ENCODE data around the gene DPEP2. TPM values are rescaled to one million over a fixed set of nuclear protein-coding genes. Genes with fewer than 3 reads are reported as not detected.
"Not testable (repeated sequence)": the region's sequence is repeated elsewhere in the genome, so short reads cannot be mapped to it uniquely, and the experiment has no call there.

DPEP2 gene
- total RNA-seq, 4 donors from 2014 or later = 0.22 to 2.5 (median 2.1) TPM

DNA sequence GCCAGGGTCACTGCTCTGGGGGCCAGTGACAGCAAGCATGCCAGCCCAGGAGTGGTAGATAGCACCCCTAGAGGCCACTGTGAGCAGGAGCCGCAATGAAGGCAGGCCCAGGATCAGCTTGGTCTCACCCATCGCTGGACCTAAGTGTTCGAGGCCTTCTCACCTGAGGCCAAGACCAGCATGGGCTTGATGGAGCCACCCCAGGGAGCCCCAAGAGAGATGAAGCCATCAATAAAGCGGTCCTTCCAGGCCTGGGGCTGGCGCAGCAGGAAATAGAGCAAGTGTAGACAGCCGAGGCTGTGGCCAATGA, 57.1 kb downstream of the DPEP2 start:
- 78% methylated on average over 4 of the region's 6 CpGs; no CpG with 5 or more reads in 1 of the 2 donors for WGBS, 2 donors
- intact Hi-C loops (cut with DNase I) = no loop called here
- H3K4me3 ChIP-seq (replicated peaks in 1 of 3) = no peak overlapping the region
- no peaks in the 10 kb centered on the region for H3K27me3 ChIP-seq
- DNase-seq = peak in 1 of 2 donors; percentile 35
- H3K9me3 ChIP-seq = no peaks in the 10 kb centered on the region
- peaks cover 0 to 13% of the 10 kb centered on the region in 2 donors for H3K4me1 ChIP-seq
- TF ChIP-seq, protein P1, sequence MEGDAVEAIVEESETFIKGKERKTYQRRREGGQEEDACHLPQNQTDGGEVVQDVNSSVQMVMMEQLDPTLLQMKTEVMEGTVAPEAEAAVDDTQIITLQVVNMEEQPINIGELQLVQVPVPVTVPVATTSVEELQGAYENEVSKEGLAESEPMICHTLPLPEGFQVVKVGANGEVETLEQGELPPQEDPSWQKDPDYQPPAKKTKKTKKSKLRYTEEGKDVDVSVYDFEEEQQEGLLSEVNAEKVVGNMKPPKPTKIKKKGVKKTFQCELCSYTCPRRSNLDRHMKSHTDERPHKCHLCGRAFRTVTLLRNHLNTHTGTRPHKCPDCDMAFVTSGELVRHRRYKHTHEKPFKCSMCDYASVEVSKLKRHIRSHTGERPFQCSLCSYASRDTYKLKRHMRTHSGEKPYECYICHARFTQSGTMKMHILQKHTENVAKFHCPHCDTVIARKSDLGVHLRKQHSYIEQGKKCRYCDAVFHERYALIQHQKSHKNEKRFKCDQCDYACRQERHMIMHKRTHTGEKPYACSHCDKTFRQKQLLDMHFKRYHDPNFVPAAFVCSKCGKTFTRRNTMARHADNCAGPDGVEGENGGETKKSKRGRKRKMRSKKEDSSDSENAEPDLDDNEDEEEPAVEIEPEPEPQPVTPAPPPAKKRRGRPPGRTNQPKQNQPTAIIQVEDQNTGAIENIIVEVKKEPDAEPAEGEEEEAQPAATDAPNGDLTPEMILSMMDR (IDR thresholded peaks at IDR 0.05) = peak in 5 of 6 experiments; percentile 33 to 58 (median 47)
- TF ChIP-seq POLR2A (IDR thresholded peaks at IDR 0.05) = no peak
- H3K27ac ChIP-seq = peak overlapping the region in 1 of 3 donors; percentile 12
- H3K36me3 ChIP-seq = peaks cover 30 to 31% of the 10 kb centered on the region in 2 donors

DNA sequence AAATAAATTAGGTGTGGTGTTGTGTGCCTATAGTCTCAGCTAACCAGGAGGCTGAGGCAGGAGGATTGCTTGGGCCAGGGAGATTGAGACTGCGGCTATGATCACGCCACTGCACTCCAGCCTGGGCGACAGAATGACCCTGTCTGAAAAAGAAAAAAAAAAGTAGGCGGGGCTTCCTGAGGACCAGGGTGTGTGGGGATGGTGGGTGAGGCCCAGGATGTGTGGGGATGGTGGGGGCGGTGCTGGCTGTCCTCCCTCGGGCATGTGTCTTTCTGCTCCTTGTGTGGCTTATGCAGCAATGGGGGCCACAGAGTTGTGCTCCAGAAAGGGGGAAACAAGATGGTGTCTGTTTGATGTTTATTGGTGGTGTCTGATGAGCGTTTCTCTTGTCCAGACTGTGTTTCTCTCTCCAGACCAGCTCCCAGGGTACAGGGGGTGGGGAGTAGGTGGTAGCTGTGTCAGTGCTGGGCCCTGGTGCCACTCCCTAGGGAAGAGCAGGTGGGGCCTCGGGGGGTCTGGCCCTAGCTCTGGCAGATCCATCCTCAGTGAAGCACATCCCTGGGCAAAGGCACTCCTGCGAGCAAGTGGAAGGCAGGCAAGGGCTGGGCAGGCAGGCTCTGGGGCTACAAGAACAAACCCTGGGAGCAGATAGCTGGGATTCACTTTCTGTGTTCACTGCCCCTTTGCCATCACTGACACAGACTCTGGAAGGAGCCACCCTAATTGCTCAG, 57.6 kb downstream of the DPEP2 start:
- Histone ChIP-seq H3K27me3 (no peaks in the 10 kb centered on the region), H3K9me3 (no peaks in the 10 kb centered on the region), H3K4me3 (replicated peaks in 1 of 3) (no peak overlapping the region), H3K27ac (peak overlapping the region in 1 of 3 donors; percentile 12), H3K36me3 (peaks cover 24 to 26% of the 10 kb centered on the region in 2 donors), H3K4me1 (peaks cover 0 to 17% of the 10 kb centered on the region in 2 donors)
- 81 to 89% methylated on average over 8 to 9 of the region's 9 CpGs for WGBS, 2 donors
- no peak for DNase-seq
- no peak for TF ChIP-seq POLR2A (IDR thresholded peaks at IDR 0.05)
- TF ChIP-seq, protein P1 (IDR thresholded peaks at IDR 0.05) = no peak
- intact Hi-C loops (cut with DNase I) = no loop called here

DNA sequence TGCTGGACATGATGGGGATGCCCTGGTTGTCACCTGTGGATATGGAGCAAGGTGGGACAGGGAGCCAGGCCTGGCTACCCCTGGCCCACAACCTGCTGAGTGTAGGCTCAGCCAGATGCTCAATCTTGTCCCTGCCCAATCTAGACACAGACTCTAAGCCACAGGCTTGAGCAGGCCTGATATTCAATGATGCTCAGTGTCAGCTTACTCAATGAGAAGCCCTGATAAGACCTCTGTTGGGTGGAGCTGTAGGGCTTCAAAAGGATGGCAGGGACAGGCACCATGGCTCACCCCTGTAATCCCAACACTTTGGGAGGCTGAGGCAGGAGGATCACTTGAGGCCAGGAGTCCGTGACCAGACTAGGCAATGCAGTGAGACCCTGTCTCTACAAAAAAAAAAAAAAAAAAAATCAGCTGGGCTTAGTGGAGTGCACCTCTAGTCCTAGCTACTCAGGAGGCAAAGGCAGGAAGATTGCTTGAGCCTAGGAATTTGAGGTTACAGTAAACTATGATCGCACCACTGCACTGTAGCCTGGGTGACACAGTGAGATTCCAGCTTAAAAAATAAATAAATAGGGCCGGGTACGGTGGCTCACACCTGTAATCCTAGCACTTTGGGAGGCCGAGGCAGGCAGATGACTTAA, 58.7 kb downstream of the DPEP2 start:
- TF ChIP-seq, protein P1 (IDR thresholded peaks at IDR 0.05) = no peak
- TF ChIP-seq POLR2A (IDR thresholded peaks at IDR 0.05) = no peak
- WGBS, 2 donors = 96 to 97% methylated on average over 5 of the region's 5 CpGs
- H3K27me3 ChIP-seq = no peaks in the 10 kb centered on the region
- intact Hi-C loops (cut with DNase I) = no loop called here
- no peaks in the 10 kb centered on the region for H3K9me3 ChIP-seq
- H3K27ac ChIP-seq = no peak overlapping the region
- peaks cover 14 to 16% of the 10 kb centered on the region in 2 donors for H3K36me3 ChIP-seq
- H3K4me1 ChIP-seq = peaks cover 0 to 17% of the 10 kb centered on the region in 2 donors
- no peak for DNase-seq
- no peak overlapping the region for H3K4me3 ChIP-seq (replicated peaks in 1 of 3)

DNA sequence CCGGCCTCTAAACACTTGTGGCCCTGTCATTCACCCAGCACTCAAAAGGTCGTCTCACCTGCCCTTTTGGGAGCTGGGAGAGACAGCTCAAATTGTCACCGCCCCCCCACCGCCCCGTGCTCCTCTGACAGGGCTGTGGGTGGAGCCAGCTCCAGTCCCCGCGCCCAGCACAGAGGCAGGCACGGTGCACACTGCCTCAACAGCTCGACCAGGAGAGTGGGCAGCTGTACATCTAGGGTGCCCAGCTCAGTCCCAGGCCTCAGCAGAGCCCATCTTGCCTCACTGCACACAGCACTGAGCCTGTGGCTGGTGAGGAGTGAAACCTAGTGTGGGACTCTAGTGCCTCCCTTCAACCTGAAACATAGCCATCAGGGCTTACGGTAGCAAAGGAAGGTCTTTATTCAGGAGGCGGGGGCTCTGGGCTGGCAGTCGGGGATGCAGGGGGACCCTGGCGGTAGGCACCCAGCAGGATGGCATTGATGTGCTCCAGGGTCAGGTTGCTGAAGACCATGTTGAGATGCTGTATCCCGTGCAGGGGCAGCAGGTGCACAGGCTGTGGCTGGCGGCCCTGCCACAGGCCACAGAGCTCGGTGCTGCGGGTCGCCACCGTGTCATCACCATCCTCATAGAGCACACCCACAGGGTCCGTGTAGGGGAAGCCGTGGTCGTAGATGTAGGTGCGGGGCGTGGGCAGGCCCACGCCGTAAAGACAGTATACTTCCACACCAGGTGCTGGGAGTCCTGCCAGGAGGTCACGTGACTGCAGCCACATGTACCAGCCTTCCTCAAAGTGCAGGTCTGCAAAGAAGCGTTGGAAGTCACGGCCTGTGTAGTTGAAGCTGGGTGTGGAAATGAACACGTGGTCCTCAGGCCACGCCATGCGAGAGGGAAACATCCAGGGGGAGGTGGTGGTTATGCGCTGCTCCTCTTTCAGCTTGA, 59.5 kb downstream of the DPEP2 start:
- Histone ChIP-seq H3K4me1 (peaks cover 7 to 24% of the 10 kb centered on the region in 2 donors), H3K27ac (peak overlapping the region in 1 of 3 donors; percentile 4), H3K4me3 (replicated peaks in 1 of 3) (no peak overlapping the region), H3K36me3 (peaks cover 7 to 8% of the 10 kb centered on the region in 2 donors), H3K9me3 (no peaks in the 10 kb centered on the region), H3K27me3 (no peaks in the 10 kb centered on the region)
- intact Hi-C loops (cut with DNase I) = loop anchor here (10.0 kb wide), 1 partner anchor 275 kb away; the partner anchor contains the start of genes ACD, C16orf86, ENKD1 and PARD6A
- 90 to 92% methylated on average over 18 to 30 of the region's 33 CpGs for WGBS, 2 donors
- TF ChIP-seq, protein P1 (IDR thresholded peaks at IDR 0.05) = no peak
- TF ChIP-seq POLR2A (IDR thresholded peaks at IDR 0.05) = no peak
- DNase-seq = peak; percentile 36 to 43

DNA sequence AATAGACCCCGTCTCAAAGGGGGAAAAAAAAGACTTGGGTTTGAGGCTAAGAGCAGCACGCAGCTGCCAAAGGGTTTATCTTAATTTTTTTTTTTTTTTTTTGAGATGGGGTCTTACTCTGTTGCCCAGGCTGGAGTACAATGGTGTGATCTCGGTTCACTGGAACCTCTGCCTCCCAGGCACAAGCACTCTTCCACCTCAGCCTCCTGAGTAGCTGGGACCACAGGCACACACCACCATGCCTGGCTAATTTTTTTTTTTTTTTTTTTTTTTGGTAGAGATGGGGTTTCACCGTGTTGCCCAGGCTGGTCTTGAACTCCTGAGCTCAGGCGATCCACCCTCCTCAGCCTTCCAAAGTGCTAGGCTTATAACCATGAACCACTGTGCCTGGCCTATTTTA, 61.6 kb downstream of the DPEP2 start:
- H3K9me3 ChIP-seq; H3K27ac ChIP-seq; DNase-seq; H3K36me3 ChIP-seq; H3K4me3 ChIP-seq (replicated peaks in 1 of 3); H3K27me3 ChIP-seq: not testable (repeated sequence)
- 91 to 96% methylated on average over 5 of the region's 5 CpGs for WGBS, 2 donors
- intact Hi-C loops (cut with DNase I) = loop anchor here (10.0 kb wide), 1 partner anchor 273 kb away; the partner anchor contains the start of genes ACD, C16orf86, ENKD1 and PARD6A
- peaks cover 7 to 21% of the 10 kb centered on the region in 2 donors for H3K4me1 ChIP-seq

Data from thyroid gland (tissue), 4 donors.